Adrenal gland (tissue), 12 donors: Measurements from ENCODE around the gene PHETA2. TPM values are rescaled to one million over a fixed set of nuclear protein-coding genes. Genes with fewer than 3 reads are reported as not detected.
"Not testable (repeated sequence)": the region's sequence is repeated elsewhere in the genome, so short reads cannot be mapped to it uniquely, and the experiment has no call there.

Experiments
- DNase-seq, 7 donors: peaks; one replicate each; pipeline ENCODE4 v3.0.0-alpha.2; 2019 to 2020
- H3K27ac ChIP-seq, 5 donors: fragments of 200-600 bp; sonication (generic) in 4 of 5; 1 replicate in 3 of 5; 2 replicates in 2 of 5; pipeline versions ENCODE4 v1.5.1 to v1.8.0; 2016 to 2020; ENCODE audit warnings: mild to moderate bottlenecking in 1 of 5
- H3K27me3 ChIP-seq: fragments of 200-600 bp; 2 replicates; pipeline ENCODE4 v1.8.0; 2021
- H3K36me3 ChIP-seq, 2 donors: fragments of 200-600 bp; replicated peaks in 1 of 2; 1 replicate in 1 of 2; 2 replicates in 1 of 2; pipeline versions ENCODE4 v1.5.1 to v1.8.0; 2018 to 2022
- H3K4me1 ChIP-seq, 2 donors: fragments of 200-600 bp; replicated peaks in 1 of 2; 1 replicate in 1 of 2; 2 replicates in 1 of 2; pipeline versions ENCODE4 v1.5.1 to v1.8.0; 2018 to 2021
- H3K4me3 ChIP-seq, 4 donors: fragments of 200-600 bp; sonication (generic) in 3 of 4; one replicate each; pipeline ENCODE4 v1.5.1; 2016 to 2018
- H3K9me3 ChIP-seq, 3 donors: fragments of 200-600 bp; sonication (generic) in 1 of 3; replicated peaks in 1 of 3; 1 replicate in 2 of 3; 2 replicates in 1 of 3; pipeline versions ENCODE4 v1.5.1 to v1.8.0; 2016 to 2021
- POLR2A ChIP-seq, 2 donors: fragments of 450-650 bp; IDR thresholded peaks; one replicate each; pipeline ENCODE4 v1.6.1; 2017; ENCODE audit warnings: antibody characterized with exemption in 2 of 2, mild to moderate bottlenecking in 2 of 2, moderate library complexity in 1 of 2
- WGBS, 4 donors: extraction: QIAGEN DNeasy Blood & Tissue Kit in 2 of 4; methylation state at CpG; one replicate each; pipeline versions ENCODE4 v1.1.5 to v1.1.7; 2013 to 2017; 5-methylcytosine and 5-hydroxymethylcytosine counted together
- intact Hi-C, 2 donors: fragments of 100-400 bp; cut with DNase I; formaldehyde crosslinking; loops; one replicate each; pipeline versions ENCODE4 v1.14.1 to v1.15.0; 2022 to 2023
- polyA plus RNA-seq, 3 donors: library from polyadenylated mRNA; stranded (reverse); fragments of 200-250 nt in 2 of 3; fragments of 350-450 nt in 1 of 3; fragmentation: Illumina TruSeq in 1 of 3; extraction: RNeasy Lipid Tissue Mini Kit (QIAGEN cat#74804) in 1 of 3; gene quantifications; one replicate each; pipeline ENCODE4 v1.2.3, GENCODE V29; 2013 to 2014
- small RNA-seq, 2 donors: library from RNA; depleted of rRNA; stranded (forward); fragments of <200 nt; gene quantifications; one replicate each; pipeline ENCODE3, GENCODE V24; 2016
- total RNA-seq, 9 donors: library from RNA; depleted of rRNA in 4 of 9; stranded (reverse); fragments of >200 nt in 4 of 9; fragments of 120-200 nt in 1 of 9; fragmentation: NEBNext Ultra II Directional in 1 of 9; extraction: Animal tissue kit (Norgen Biotek cat#: 25700) in 1 of 9; gene quantifications; one replicate each; pipeline versions ENCODE4 v1.1.0 to v1.2.4, GENCODE V29; 2013 to 2023
- TF ChIP-seq, protein P1 (sequence below), 6 experiments: fragments of 450-650 bp in 4 of 6; fragments of 200-600 bp in 2 of 6; sonication (generic) in 1 of 6; IDR thresholded peaks; 1 replicate in 5 of 6; 2 replicates in 1 of 6; pipeline versions ENCODE4 v1.5.1 to v1.8.0; 2016 to 2021; ENCODE audit warnings: antibody characterized with exemption in 6 of 6, mild to moderate bottlenecking in 2 of 6, moderate library complexity in 1 of 6
- donor health status: healthy with polysubstance abuse.
- donor health status: Bipolar disorder and iron deficiency.
- donor health status: DM: yes; HTN: yes; CAD: no.
- donor health status: DM: no; HTN: no; CAD: no.
- donor health status: DM: no; HTN: no; CAD: no.
- donor health status: DM: yes; HTN: yes; CAD: no.

Gene PHETA2
- total and polyA plus RNA-seq, 12 donors = 2.5 to 14.3 (median 7.0) TPM

DNA sequence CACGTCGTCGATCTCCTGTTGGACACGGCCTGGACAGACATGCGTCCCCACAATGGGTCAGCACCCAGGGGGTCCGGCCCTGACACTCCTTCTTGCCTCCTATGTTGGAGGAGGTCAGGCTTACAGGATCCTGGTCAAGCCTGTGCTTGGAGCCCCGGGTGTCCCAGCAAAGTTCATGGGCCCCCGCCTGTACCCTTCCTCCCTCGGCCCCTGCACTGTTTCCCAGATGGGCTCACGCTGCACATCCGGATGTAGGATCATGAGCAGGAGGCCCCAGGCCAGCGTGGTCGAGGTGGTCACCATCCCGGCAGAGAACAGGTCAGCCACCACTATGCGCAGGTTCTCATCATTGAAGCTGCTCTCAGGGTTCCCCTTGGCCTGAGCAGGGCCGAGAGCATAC, 53.6 kb downstream of the PHETA2 start:
- no peaks in the 10 kb centered on the region for H3K27me3 ChIP-seq
- no peak for DNase-seq
- H3K4me3 ChIP-seq = no peak overlapping the region
- H3K9me3 ChIP-seq = no peaks in the 10 kb centered on the region
- TF ChIP-seq POLR2A (IDR thresholded peaks at IDR 0.05) = no peak
- TF ChIP-seq, protein P1, sequence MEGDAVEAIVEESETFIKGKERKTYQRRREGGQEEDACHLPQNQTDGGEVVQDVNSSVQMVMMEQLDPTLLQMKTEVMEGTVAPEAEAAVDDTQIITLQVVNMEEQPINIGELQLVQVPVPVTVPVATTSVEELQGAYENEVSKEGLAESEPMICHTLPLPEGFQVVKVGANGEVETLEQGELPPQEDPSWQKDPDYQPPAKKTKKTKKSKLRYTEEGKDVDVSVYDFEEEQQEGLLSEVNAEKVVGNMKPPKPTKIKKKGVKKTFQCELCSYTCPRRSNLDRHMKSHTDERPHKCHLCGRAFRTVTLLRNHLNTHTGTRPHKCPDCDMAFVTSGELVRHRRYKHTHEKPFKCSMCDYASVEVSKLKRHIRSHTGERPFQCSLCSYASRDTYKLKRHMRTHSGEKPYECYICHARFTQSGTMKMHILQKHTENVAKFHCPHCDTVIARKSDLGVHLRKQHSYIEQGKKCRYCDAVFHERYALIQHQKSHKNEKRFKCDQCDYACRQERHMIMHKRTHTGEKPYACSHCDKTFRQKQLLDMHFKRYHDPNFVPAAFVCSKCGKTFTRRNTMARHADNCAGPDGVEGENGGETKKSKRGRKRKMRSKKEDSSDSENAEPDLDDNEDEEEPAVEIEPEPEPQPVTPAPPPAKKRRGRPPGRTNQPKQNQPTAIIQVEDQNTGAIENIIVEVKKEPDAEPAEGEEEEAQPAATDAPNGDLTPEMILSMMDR (IDR thresholded peaks at IDR 0.05) = no peak
- WGBS, 4 donors = 88 to 98% (median 88%) methylated on average over 9 to 16 of the region's 16 CpGs; no CpG with 5 or more reads in 1 of the 4 donors
- no peak overlapping the region for H3K27ac ChIP-seq
- intact Hi-C loops = no loop called here
- no peaks in the 10 kb centered on the region for H3K4me1 ChIP-seq
- no peaks in the 10 kb centered on the region for H3K36me3 ChIP-seq

DNA sequence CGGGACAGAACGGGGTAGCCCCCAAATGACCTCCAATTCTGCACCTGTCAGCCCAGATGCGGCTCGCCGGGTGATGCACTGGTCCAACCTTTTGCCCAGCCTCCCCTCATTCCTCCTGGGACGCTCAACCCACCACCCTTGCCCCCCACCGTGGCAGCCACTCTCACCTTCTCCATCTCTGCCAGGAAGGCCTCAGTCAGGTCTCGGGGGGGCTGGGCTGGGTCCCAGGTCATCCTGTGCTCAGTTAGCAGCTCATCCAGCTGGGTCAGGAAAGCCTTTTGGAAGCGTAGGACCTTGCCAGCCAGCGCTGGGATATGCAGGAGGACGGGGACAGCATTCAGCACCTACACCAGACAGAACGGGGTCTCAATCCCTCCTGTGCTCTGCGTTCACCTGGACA, 54.0 kb downstream of the PHETA2 start:
- intact Hi-C loops = not testable (repeated sequence)
- WGBS, 4 donors = 60 to 89% (median 86%) methylated on average over 2 to 13 of the region's 13 CpGs

More for the DNA sequence above, 54.0 kb downstream of the PHETA2 start:
- H3K27ac ChIP-seq, H3K9me3 ChIP-seq, H3K36me3 ChIP-seq, H3K27me3 ChIP-seq, H3K4me1 ChIP-seq, DNase-seq, H3K4me3 ChIP-seq: not testable (repeated sequence)

Small RNAs within 50 kb of the gene (small RNA-seq; reads per million reads assigned to genes)
- 0 reads per million in 2 donors for gene SNORD13P1

Other genes starting within 250 kb of the PHETA2 start
- 100 to 1,000 TPM in 8 of 9 donors, 10 to 100 TPM in 1; 67.5 to 263 (median 152) TPM for gene SREBF2, start 241.1 kb upstream of the PHETA2 start, total RNA-seq
- 100 to 1,000 TPM in 2 of 3 donors, 10 to 100 TPM in 1; 85.7 to 209 (median 104) TPM for gene SREBF2, start 241.1 kb upstream of the PHETA2 start, polyA plus RNA-seq
- 10 to 100 TPM in 8 of 9 donors, under 1 TPM in 1; 0.28 to 55.5 (median 20.1) TPM for gene SHISA8, start 159.2 kb upstream of the PHETA2 start, total RNA-seq
- gene SHISA8, start 159.2 kb upstream of the PHETA2 start, polyA plus RNA-seq = 10 to 100 TPM in 1 of 3 donors, 1 to 10 TPM in 2; 1.4 to 10.8 (median 5.1) TPM
- 1 to 10 TPM in 5 of 9 donors, under 1 TPM in 4; 0.33 to 3.2 (median 1.1) TPM for gene TNFRSF13C, start 147.4 kb upstream of the PHETA2 start, total RNA-seq
- gene TNFRSF13C, start 147.4 kb upstream of the PHETA2 start, polyA plus RNA-seq = under 1 TPM; 0.24 to 0.35 (median 0.24) TPM
- 1 to 10 TPM in 7 of 9 donors, under 1 TPM in 1, not detected in 1; 0.88 to 9.2 (median 1.7) TPM for gene CENPM, start 127.1 kb upstream of the PHETA2 start, total RNA-seq
- 1 to 10 TPM in 2 of 3 donors, under 1 TPM in 1; 0.92 to 2.1 (median 1.4) TPM for gene CENPM, start 127.1 kb upstream of the PHETA2 start, polyA plus RNA-seq
- 1 to 10 TPM in 4 of 9 donors, under 1 TPM in 3, not detected in 2; 0.14 to 4.7 (median 1.4) TPM for gene SEPTIN3, start 104.8 kb upstream of the PHETA2 start, total RNA-seq
- 1 to 10 TPM; 1.5 to 7.4 (median 6.4) TPM for gene SEPTIN3, start 104.8 kb upstream of the PHETA2 start, polyA plus RNA-seq
- gene WBP2NL, start 75.5 kb upstream of the PHETA2 start, total RNA-seq = 1 to 10 TPM in 3 of 9 donors, under 1 TPM in 5, not detected in 1; 0.35 to 2.0 (median 0.67) TPM
- gene WBP2NL, start 75.5 kb upstream of the PHETA2 start, polyA plus RNA-seq = 1 to 10 TPM in 1 of 3 donors, under 1 TPM in 2; 0.54 to 1.6 (median 0.62) TPM
- gene NAGA, start 3.4 kb upstream of the PHETA2 start, total RNA-seq = 10 to 100 TPM; 17.5 to 54.0 (median 28.3) TPM
- 10 to 100 TPM in 2 of 3 donors, 1 to 10 TPM in 1; 7.4 to 18.1 (median 10.7) TPM for gene NAGA, start 3.4 kb upstream of the PHETA2 start, polyA plus RNA-seq
- 100 to 1,000 TPM in 4 of 9 donors, 10 to 100 TPM in 4, 1 to 10 TPM in 1; 4.3 to 147 (median 32.4) TPM for gene SMDT1, start 5.5 kb downstream of the PHETA2 start, total RNA-seq
- gene SMDT1, start 5.5 kb downstream of the PHETA2 start, polyA plus RNA-seq = 100 to 1,000 TPM in 1 of 3 donors, 10 to 100 TPM in 2; 57.6 to 151 (median 67.4) TPM
- 100 to 1,000 TPM in 2 of 9 donors, 10 to 100 TPM in 7; 57.0 to 178 (median 75.2) TPM for gene NDUFA6, start 16.5 kb downstream of the PHETA2 start, total RNA-seq
- gene NDUFA6, start 16.5 kb downstream of the PHETA2 start, polyA plus RNA-seq = 100 to 1,000 TPM; 120 to 372 (median 150) TPM
- under 1 TPM in 6 of 9 donors, not detected in 3; 0.35 to 0.81 (median 0.50) TPM for gene CYP2D6, start 56.6 kb downstream of the PHETA2 start, total RNA-seq
- 10 to 100 TPM in 1 of 3 donors, 1 to 10 TPM in 1, under 1 TPM in 1; 0.20 to 16.2 (median 3.3) TPM for gene CYP2D6, start 56.6 kb downstream of the PHETA2 start, polyA plus RNA-seq
- 10 to 100 TPM; 18.5 to 43.9 (median 28.3) TPM for gene TCF20, start 196.4 kb downstream of the PHETA2 start, total RNA-seq
- gene TCF20, start 196.4 kb downstream of the PHETA2 start, polyA plus RNA-seq = 10 to 100 TPM in 2 of 3 donors, 1 to 10 TPM in 1; 5.6 to 16.2 (median 11.9) TPM